ENCODE data around the gene RHBDF1. TPM values are rescaled to one million over a fixed set of nuclear protein-coding genes. Genes with fewer than 3 reads are reported as not detected.

RHBDF1 gene
- total RNA-seq, 2 donors from 2014 or later = 109 to 138 TPM

DNA sequence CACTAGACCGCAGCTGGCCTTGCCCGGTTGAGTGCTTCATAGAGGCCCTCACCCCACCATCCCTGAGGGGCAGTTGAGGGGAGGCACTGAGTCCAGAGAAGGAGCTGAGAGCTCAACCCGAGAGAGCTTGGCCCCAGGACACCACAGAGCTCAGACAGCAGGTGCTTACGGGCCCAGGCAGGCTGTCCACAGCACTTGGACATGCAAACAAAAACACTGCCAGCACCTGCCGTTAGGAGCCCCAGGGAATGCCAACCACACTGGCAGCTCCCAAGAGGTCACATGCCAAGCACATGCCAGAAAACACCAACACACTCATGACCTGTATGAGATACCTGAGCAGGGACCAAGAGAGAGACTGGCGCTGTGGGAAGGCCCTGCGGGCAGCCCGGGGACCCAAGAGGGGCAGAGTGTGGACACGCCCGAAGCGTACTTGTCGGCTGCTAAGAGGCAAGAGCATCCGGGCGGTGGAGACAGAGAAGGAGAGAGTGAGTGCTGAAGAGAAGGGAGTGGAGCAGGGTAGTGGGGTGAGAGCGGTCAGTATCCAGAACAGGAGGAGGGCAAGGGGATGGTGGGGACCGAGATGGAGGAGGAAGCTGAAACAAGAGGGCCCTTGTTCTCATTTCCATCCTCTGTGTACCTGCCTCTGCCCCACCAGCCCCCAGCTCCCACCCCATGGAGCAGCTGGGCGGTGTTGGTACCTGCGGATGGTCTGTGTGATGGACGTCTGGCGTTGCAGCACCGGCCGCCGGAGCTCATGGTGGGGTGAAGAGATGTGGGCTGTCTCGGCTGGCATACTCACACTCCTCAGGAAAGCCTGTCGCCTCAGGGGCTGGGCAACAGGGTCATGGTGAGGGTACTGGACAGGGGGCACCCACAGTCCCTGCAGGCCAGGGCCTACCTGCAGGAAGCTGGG lies 8.2 kb downstream of the RHBDF1 start:
- TF ChIP-seq CTCF (IDR thresholded peaks at IDR 0.05) = no peak
- Histone ChIP-seq H3K4me1 (ENCODE audit: control insufficient read depth in 1 of 2, low read depth in 2 of 2) (peaks cover 24 to 43% of the 10 kb centered on the region in 2 donors), H3K27ac (no peak overlapping the region), H3K4me3 (no peak overlapping the region), H3K9me3 (no peaks in the 10 kb centered on the region), H3K36me3 (peaks cover 55% of the 10 kb centered on the region), H3K27me3 (replicated peaks; ENCODE audit: insufficient read depth) (no peaks in the 10 kb centered on the region)
- DNase-seq (ENCODE audit: low spot score) (no peak), ATAC-seq (ENCODE audit: insufficient number of reproducible peaks, low FRiP score, low read depth) (no peak)

- DNase-seq (ENCODE audit: low spot score) = no peak
- H3K27ac ChIP-seq = no peak overlapping the region
- no peak overlapping the region for H3K4me3 ChIP-seq
- H3K4me1 ChIP-seq (ENCODE audit: control insufficient read depth in 1 of 2, low read depth in 2 of 2) = peaks cover 19 to 35% of the 10 kb centered on the region in 2 donors
- H3K27me3 ChIP-seq (replicated peaks; ENCODE audit: insufficient read depth) = no peaks in the 10 kb centered on the region
- ATAC-seq (ENCODE audit: insufficient number of reproducible peaks, low FRiP score, low read depth) = no peak
- H3K36me3 ChIP-seq = peaks cover 62% of the 10 kb centered on the region
- no peak for TF ChIP-seq CTCF (IDR thresholded peaks at IDR 0.05)
- no peaks in the 10 kb centered on the region for H3K9me3 ChIP-seq
Observed at GRCh38 chr16:63466-63865, 9.0 kb downstream of the RHBDF1 start.

- H3K27ac ChIP-seq = no peak overlapping the region
- peaks cover 15 to 30% of the 10 kb centered on the region in 2 donors for H3K4me1 ChIP-seq (ENCODE audit: control insufficient read depth in 1 of 2, low read depth in 2 of 2)
- H3K9me3 ChIP-seq = no peaks in the 10 kb centered on the region
- H3K4me3 ChIP-seq = no peak overlapping the region
- H3K36me3 ChIP-seq = peaks cover 67% of the 10 kb centered on the region
- TF ChIP-seq CTCF (IDR thresholded peaks at IDR 0.05) = no peak
- no peaks in the 10 kb centered on the region for H3K27me3 ChIP-seq (replicated peaks; ENCODE audit: insufficient read depth)
- ATAC-seq (ENCODE audit: insufficient number of reproducible peaks, low FRiP score, low read depth) = no peak
- no peak for DNase-seq (ENCODE audit: low spot score)
Observed at GRCh38 chr16:62968-63391, 9.5 kb downstream of the RHBDF1 start.

GRCh38 chr16:62283-62967 lies 10.0 kb downstream of the RHBDF1 start:
- no peaks in the 10 kb centered on the region for H3K27me3 ChIP-seq (replicated peaks; ENCODE audit: insufficient read depth)
- H3K9me3 ChIP-seq = no peaks in the 10 kb centered on the region
- peaks cover 73% of the 10 kb centered on the region for H3K36me3 ChIP-seq
- H3K27ac ChIP-seq = no peak overlapping the region
- DNase-seq (ENCODE audit: low spot score) = no peak
- peaks cover 15 to 25% of the 10 kb centered on the region in 2 donors for H3K4me1 ChIP-seq (ENCODE audit: control insufficient read depth in 1 of 2, low read depth in 2 of 2)
- no peak for ATAC-seq (ENCODE audit: insufficient number of reproducible peaks, low FRiP score, low read depth)
- TF ChIP-seq CTCF (IDR thresholded peaks at IDR 0.05) = no peak
- no peak overlapping the region for H3K4me3 ChIP-seq

DNA sequence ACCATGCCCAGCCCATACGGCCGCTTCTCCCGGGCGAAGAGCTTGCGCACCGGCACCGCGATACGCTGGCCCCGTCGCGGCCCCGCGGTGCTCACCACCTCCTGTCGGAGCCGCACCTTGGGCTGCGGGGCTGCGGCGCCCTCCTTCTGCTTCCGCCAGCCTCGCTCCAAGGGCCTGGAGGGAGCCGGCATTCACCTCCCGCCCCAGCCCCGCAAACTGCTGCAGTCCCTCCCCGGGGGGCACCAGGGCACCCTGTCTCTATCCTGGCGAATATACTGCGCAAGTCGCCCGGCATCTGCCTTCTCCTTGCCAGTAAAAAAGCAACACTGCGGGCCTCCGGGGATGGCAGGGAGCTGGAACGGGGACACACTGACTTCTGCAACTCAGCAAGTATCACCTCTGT lies 10.6 kb downstream of the RHBDF1 start:
- ATAC-seq (ENCODE audit: insufficient number of reproducible peaks, low FRiP score, low read depth) = no peak
- H3K4me1 ChIP-seq (ENCODE audit: control insufficient read depth in 1 of 2, low read depth in 2 of 2) = peaks cover 11 to 19% of the 10 kb centered on the region in 2 donors

More for the DNA sequence above, 10.6 kb downstream of the RHBDF1 start:
- no peak for TF ChIP-seq CTCF (IDR thresholded peaks at IDR 0.05)
- H3K4me3 ChIP-seq = no peak overlapping the region
- peaks cover 78% of the 10 kb centered on the region for H3K36me3 ChIP-seq
- DNase-seq (ENCODE audit: low spot score) = no peak
- H3K27ac ChIP-seq = no peak overlapping the region
- H3K9me3 ChIP-seq = no peaks in the 10 kb centered on the region
- H3K27me3 ChIP-seq (replicated peaks; ENCODE audit: insufficient read depth) = no peaks in the 10 kb centered on the region
